A549 (cell line): Measurements from ENCODE around the gene TGFBR3. TPM values are rescaled to one million over a fixed set of nuclear protein-coding genes. Genes with fewer than 3 reads are reported as not detected.

Source experiments
- ATAC-seq, 2 experiments: fragments of 200-7000 bp in 1 of 2; fragments of >200 bp in 1 of 2; cut with Nextera tagmentation in 1 of 2; cut with Tn5 transposase in 1 of 2; 3 replicates each; pipeline versions ENCODE4 v1.8.0 to v1.9.1; 2018 to 2020; ENCODE audit warnings: mild to moderate bottlenecking in 1 of 2, moderate library complexity in 1 of 2
- CTCF ChIA-PET: fragments of 300-600 bp; sonication (Branson Sonifier 250); formaldehyde crosslinking; extraction: SDS; loops from one replicate; lab custom pipeline; 2021; ENCODE audit warnings: antibody characterized with exemption, inconsistent platforms; lab: Yijun Ruan, JAX
- POLR2A ChIA-PET: fragments of 350-600 bp; formaldehyde crosslinking; extraction: SDS; loops from one replicate; lab custom pipeline; 2021; ENCODE audit warnings: antibody characterized with exemption, inconsistent platforms; lab: Yijun Ruan, JAX
- DNase-seq, 2 experiments: peaks; one replicate each; pipeline versions ENCODE4 v3.0.0 to v3.0.0-alpha.2; 2011 to 2016; ENCODE audit warnings: low read depth in 1 of 2, low spot score in 1 of 2
- FAIRE-seq: peaks from 2 replicates; lab custom pipeline; 2011; peaks lifted over from hg19 to GRCh38; lab: Jason Lieb, UNC
- H3K27ac ChIP-seq, 2 experiments: fragments of >200 bp; sonication (Bioruptor Twin); formaldehyde crosslinking; 3 replicates each; pipeline ENCODE4 v1.5.1; 2016 to 2017
- H3K4me1 ChIP-seq: fragments of >200 bp; sonication (Bioruptor Twin); formaldehyde crosslinking; 3 replicates; pipeline ENCODE4 v1.6.1; 2016
- H3K4me2 ChIP-seq: fragments of >200 bp; sonication (Bioruptor Twin); formaldehyde crosslinking; 3 replicates; pipeline ENCODE4 v1.6.1; 2016
- H3K4me3 ChIP-seq: fragments of >200 bp; sonication (Bioruptor Twin); formaldehyde crosslinking; 3 replicates; pipeline ENCODE4 v1.5.1; 2016
- H3K9me3 ChIP-seq: fragments of >200 bp; sonication (Bioruptor Twin); formaldehyde crosslinking; 3 replicates; pipeline ENCODE4 v1.6.1; 2016
- CBX8 ChIP-seq: fragments of 200-600 bp; sonication (generic); IDR thresholded peaks from 2 replicates; pipeline ENCODE4 v1.6.1; 2016
- CEBPB ChIP-seq, 2 experiments: fragments of >200 bp in 1 of 2; sonication (Bioruptor Twin) in 1 of 2; formaldehyde crosslinking in 1 of 2; IDR thresholded peaks; 2 replicates each; pipeline ENCODE4 v1.6.1; 2012 to 2016
- EHMT2 ChIP-seq: fragments of 200-600 bp; sonication (generic); IDR thresholded peaks from 2 replicates; pipeline ENCODE4 v1.6.1; 2016; ENCODE audit warnings: antibody characterized with exemption, low read depth, mild to moderate bottlenecking, moderate library complexity
- ELK1 ChIP-seq: fragments of 150-350 bp; IDR thresholded peaks from 2 replicates; pipeline ENCODE4 v1.6.1; 2014; ENCODE audit warnings: low read depth, mild to moderate bottlenecking, low read length
- FOSB ChIP-seq: fragments of 250-450 bp; sonication (Bioruptor Pico); IDR thresholded peaks from 2 replicates; pipeline ENCODE4 v1.5.0; 2020; ENCODE audit warnings: mild to moderate bottlenecking, moderate library complexity
- HOXB13 ChIP-seq: fragments of 250-450 bp; sonication (Bioruptor Pico); IDR thresholded peaks from 2 replicates; pipeline ENCODE4 v1.5.0; 2020; ENCODE audit warnings: low read depth, mild to moderate bottlenecking, moderate library complexity
- HOXB5 ChIP-seq: fragments of 250-450 bp; sonication (Bioruptor Pico); IDR thresholded peaks from 2 replicates; pipeline ENCODE4 v1.5.0; 2020; ENCODE audit warnings: mild to moderate bottlenecking, moderate library complexity
- JUNB ChIP-seq: fragments of >200 bp; sonication (Bioruptor Twin); formaldehyde crosslinking; IDR thresholded peaks from 2 replicates; pipeline ENCODE4 v1.6.1; 2016
- MAZ ChIP-seq: fragments of 150-350 bp; IDR thresholded peaks from 2 replicates; pipeline ENCODE4 v1.6.1; 2014; ENCODE audit warnings: antibody characterized with exemption, low read depth, low read length, borderline replicate concordance
- MYC ChIP-seq: IDR thresholded peaks from 2 replicates; pipeline ENCODE4 v1.6.1; 2012; ENCODE audit warnings: mild to moderate bottlenecking, inconsistent platforms, low read length, improper control_type of control experiment, borderline replicate concordance
- NR3C1 ChIP-seq: fragments of >200 bp; sonication (Bioruptor Twin); formaldehyde crosslinking; IDR thresholded peaks from 3 replicates; pipeline ENCODE4 v1.6.1; 2017
- PBX3 ChIP-seq: IDR thresholded peaks from 2 replicates; pipeline ENCODE4 v1.6.1; 2012
- POLR2AphosphoS2 ChIP-seq: conservative IDR thresholded peaks from 2 replicates; pipeline ENCODE4 v1.6.1; 2012; ENCODE audit warnings: low read length, improper control_type of control experiment, inconsistent platforms
- RNF2 ChIP-seq: fragments of 200-600 bp; sonication (generic); IDR thresholded peaks from 2 replicates; pipeline ENCODE4 v1.6.1; 2016; ENCODE audit warnings: low read depth, mild to moderate bottlenecking, antibody characterized with exemption, moderate library complexity, borderline replicate concordance
- SREBF2 ChIP-seq: fragments of 450-650 bp; IDR thresholded peaks from 2 replicates; pipeline ENCODE4 v1.6.1; 2014; ENCODE audit warnings: mild to moderate bottlenecking, moderate library complexity
- TFCP2L1 ChIP-seq: fragments of 250-450 bp; sonication (Bioruptor Pico); IDR thresholded peaks from 2 replicates; pipeline ENCODE4 v1.5.0; 2021; ENCODE audit warnings: mild to moderate bottlenecking
- ZSCAN20 ChIP-seq: fragments of 250-450 bp; sonication (Bioruptor Pico); IDR thresholded peaks from 2 replicates; pipeline ENCODE4 v1.8.0; 2022; ENCODE audit warnings: mild to moderate bottlenecking, moderate library complexity
- WGBS: methylation state at CpG from one replicate; pipeline ENCODE4 v1.1.6; 2017; ENCODE audit errors: missing lambda C conversion rate; 5-methylcytosine and 5-hydroxymethylcytosine counted together
- polyA plus RNA-seq, 4 experiments: library from polyadenylated mRNA; depleted of rRNA in 3 of 4; stranded (reverse); fragments of >200 nt; fragmentation: RNase III in 1 of 4; extraction: RNeasy Plus Mini Kit Qiagen cat#74134 plus additional on column Dnase treatment in 1 of 4; gene quantifications; 2 replicates in 3 of 4; 3 replicates in 1 of 4; pipeline ENCODE4 v1.2.3, GENCODE V29; 2011 to 2017
- TF ChIP-seq, protein P1 (sequence below): fragments of >200 bp; sonication (Bioruptor Twin); formaldehyde crosslinking; IDR thresholded peaks from 3 replicates; pipeline ENCODE4 v1.5.1; 2016
- TF ChIP-seq, protein P2 (sequence below): fragments of >200 bp; sonication (Bioruptor Twin); formaldehyde crosslinking; IDR thresholded peaks from 3 replicates; pipeline ENCODE4 v1.6.1; 2016
- TF ChIP-seq, protein P3 (sequence below): IDR thresholded peaks from 2 replicates; pipeline ENCODE4 v1.6.1; 2012

Gene TGFBR3
- polyA plus RNA-seq, 2 of the 4 experiments (the other 2 are of a cell fraction) = 5.0 to 8.9 TPM

- Histone ChIP-seq H3K4me1 (no peaks in the 10 kb centered on the region), H3K27ac (no peak overlapping the region), H3K4me3 (no peak overlapping the region), H3K9me3 (no peaks in the 10 kb centered on the region; the same call in 2 of the 3 replicates), H3K4me2 (no peak overlapping the region)
- ChIA-PET CTCF (no interaction called here), POLR2A (no interaction called here)
- no peak for ATAC-seq
- DNase-seq = no peak
- TF ChIP-seq ELK1 (no peak), MAZ (no peak), TFCP2L1 (CRISPR knock-in tag) (no peak)
- no peak for FAIRE-seq
- WGBS = 80% methylated on average over 4 of the region's 4 CpGs
Measured at GRCh38 chr1:91635763-91636162, 250.2 kb downstream of the TGFBR3 start.

DNA sequence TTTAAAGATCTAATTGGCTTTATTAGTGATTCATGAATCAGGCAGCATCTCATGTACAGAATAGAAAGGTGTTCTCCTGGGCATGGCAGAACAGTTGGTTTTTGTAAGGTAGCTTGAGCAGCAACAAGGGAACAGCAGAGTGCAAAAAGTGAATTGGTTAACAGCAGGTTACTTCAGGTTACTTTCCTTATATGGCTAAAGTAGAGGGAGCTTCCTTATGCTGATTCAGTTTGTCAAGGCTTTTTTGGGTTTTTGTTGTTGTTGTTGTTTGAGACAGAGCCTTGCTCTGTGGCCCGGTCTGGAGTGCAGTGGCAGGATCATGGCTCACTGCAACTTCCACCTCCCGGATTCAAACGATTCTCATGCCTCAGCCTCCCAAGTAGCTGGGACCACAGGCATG lies 252.5 kb downstream of the TGFBR3 start:
- no peak overlapping the region for H3K4me2 ChIP-seq
- CTCF ChIA-PET = no interaction called here
- FAIRE-seq = no peak
- no peak overlapping the region for H3K27ac ChIP-seq
- H3K4me3 ChIP-seq = no peak overlapping the region
- H3K4me1 ChIP-seq = no peaks in the 10 kb centered on the region
- no peak for ATAC-seq
- no peak for DNase-seq
- TF ChIP-seq CBX8 (no peak), MYC (no peak), NR3C1 (no peak), POLR2AphosphoS2 (no peak), FOSB (no peak), JUNB (no peak), CEBPB (IDR thresholded peaks at IDR 0.05) (no peak), RNF2 (no peak), SREBF2 (no peak), ZSCAN20 (CRISPR knock-in tag) (no peak), HOXB5 (CRISPR knock-in tag) (no peak), HOXB13 (CRISPR knock-in tag) (no peak), PBX3 (no peak), EHMT2 (no peak)
- TF ChIP-seq, protein P1, sequence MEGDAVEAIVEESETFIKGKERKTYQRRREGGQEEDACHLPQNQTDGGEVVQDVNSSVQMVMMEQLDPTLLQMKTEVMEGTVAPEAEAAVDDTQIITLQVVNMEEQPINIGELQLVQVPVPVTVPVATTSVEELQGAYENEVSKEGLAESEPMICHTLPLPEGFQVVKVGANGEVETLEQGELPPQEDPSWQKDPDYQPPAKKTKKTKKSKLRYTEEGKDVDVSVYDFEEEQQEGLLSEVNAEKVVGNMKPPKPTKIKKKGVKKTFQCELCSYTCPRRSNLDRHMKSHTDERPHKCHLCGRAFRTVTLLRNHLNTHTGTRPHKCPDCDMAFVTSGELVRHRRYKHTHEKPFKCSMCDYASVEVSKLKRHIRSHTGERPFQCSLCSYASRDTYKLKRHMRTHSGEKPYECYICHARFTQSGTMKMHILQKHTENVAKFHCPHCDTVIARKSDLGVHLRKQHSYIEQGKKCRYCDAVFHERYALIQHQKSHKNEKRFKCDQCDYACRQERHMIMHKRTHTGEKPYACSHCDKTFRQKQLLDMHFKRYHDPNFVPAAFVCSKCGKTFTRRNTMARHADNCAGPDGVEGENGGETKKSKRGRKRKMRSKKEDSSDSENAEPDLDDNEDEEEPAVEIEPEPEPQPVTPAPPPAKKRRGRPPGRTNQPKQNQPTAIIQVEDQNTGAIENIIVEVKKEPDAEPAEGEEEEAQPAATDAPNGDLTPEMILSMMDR = no peak
- TF ChIP-seq, protein P2, sequence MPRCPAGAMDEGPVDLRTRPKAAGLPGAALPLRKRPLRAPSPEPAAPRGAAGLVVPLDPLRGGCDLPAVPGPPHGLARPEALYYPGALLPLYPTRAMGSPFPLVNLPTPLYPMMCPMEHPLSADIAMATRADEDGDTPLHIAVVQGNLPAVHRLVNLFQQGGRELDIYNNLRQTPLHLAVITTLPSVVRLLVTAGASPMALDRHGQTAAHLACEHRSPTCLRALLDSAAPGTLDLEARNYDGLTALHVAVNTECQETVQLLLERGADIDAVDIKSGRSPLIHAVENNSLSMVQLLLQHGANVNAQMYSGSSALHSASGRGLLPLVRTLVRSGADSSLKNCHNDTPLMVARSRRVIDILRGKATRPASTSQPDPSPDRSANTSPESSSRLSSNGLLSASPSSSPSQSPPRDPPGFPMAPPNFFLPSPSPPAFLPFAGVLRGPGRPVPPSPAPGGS = no peak
- TF ChIP-seq, protein P3, sequence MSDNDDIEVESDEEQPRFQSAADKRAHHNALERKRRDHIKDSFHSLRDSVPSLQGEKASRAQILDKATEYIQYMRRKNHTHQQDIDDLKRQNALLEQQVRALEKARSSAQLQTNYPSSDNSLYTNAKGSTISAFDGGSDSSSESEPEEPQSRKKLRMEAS = no peak
- POLR2A ChIA-PET = no interaction called here
- WGBS = 71% methylated on average over 3 of the region's 3 CpGs
- H3K9me3 ChIP-seq = no peaks in the 10 kb centered on the region
